Thyroid gland (tissue), 4 donors: ENCODE data around the gene C12orf43.

ENCODE experiments used
- POLR2A ChIP-seq, 2 donors: fragments of 450-650 bp; IDR thresholded peaks; one replicate each; pipeline ENCODE4 v1.6.1; 2017; ENCODE audit warnings: antibody characterized with exemption in 2 of 2, mild to moderate bottlenecking in 2 of 2, moderate library complexity in 1 of 2
- TF ChIP-seq, protein P1 (sequence below), 6 experiments: fragments of 200-600 bp in 3 of 6; fragments of 450-650 bp in 3 of 6; sonication (generic) in 3 of 6; IDR thresholded peaks; one replicate each; pipeline ENCODE4 v1.5.1; 2016 to 2019; ENCODE audit warnings: antibody characterized with exemption in 6 of 6, mild to moderate bottlenecking in 2 of 6, inconsistent platforms in 1 of 6, moderate library complexity in 1 of 6

- TF ChIP-seq, protein P1, sequence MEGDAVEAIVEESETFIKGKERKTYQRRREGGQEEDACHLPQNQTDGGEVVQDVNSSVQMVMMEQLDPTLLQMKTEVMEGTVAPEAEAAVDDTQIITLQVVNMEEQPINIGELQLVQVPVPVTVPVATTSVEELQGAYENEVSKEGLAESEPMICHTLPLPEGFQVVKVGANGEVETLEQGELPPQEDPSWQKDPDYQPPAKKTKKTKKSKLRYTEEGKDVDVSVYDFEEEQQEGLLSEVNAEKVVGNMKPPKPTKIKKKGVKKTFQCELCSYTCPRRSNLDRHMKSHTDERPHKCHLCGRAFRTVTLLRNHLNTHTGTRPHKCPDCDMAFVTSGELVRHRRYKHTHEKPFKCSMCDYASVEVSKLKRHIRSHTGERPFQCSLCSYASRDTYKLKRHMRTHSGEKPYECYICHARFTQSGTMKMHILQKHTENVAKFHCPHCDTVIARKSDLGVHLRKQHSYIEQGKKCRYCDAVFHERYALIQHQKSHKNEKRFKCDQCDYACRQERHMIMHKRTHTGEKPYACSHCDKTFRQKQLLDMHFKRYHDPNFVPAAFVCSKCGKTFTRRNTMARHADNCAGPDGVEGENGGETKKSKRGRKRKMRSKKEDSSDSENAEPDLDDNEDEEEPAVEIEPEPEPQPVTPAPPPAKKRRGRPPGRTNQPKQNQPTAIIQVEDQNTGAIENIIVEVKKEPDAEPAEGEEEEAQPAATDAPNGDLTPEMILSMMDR (IDR thresholded peaks at IDR 0.05), result peak in 1 of 6 experiments; percentile 20
- TF ChIP-seq POLR2A (IDR thresholded peaks at IDR 0.05), result no peak
These were observed 10.9 kb downstream of the C12orf43 start for GRCh38 chr12:121005346-121005815.
